Ishikawa (cell line): ENCODE data around the gene STON2.

Source experiments
- CEBPB ChIP-seq: IDR thresholded peaks from 2 replicates; pipeline ENCODE4 v1.6.1; 2012
- CREB1 ChIP-seq: IDR thresholded peaks from 2 replicates; pipeline ENCODE4 v1.6.1; 2012; ENCODE audit warnings: low read depth
- EGR1 ChIP-seq: IDR thresholded peaks from 2 replicates; pipeline ENCODE4 v1.6.1; 2012
- EP300 ChIP-seq: IDR thresholded peaks from 2 replicates; pipeline ENCODE4 v1.6.1; 2012; ENCODE audit warnings: borderline replicate concordance
- FOXM1 ChIP-seq: IDR thresholded peaks from 2 replicates; pipeline ENCODE4 v1.6.1; 2012; ENCODE audit warnings: low read depth, borderline replicate concordance
- MAX ChIP-seq: IDR thresholded peaks from 2 replicates; pipeline ENCODE4 v1.6.1; 2012
- NFIC ChIP-seq: IDR thresholded peaks from 2 replicates; pipeline ENCODE4 v1.6.1; 2012
- RAD21 ChIP-seq: IDR thresholded peaks from 2 replicates; pipeline ENCODE4 v1.6.1; 2012; ENCODE audit warnings: low read depth
- REST ChIP-seq: IDR thresholded peaks from 2 replicates; pipeline ENCODE4 v1.6.1; 2012; ENCODE audit warnings: low read depth, mild to moderate bottlenecking
- TAF1 ChIP-seq: IDR thresholded peaks from 2 replicates; pipeline ENCODE4 v1.6.1; 2012; ENCODE audit warnings: low read depth, mild to moderate bottlenecking
- TCF12 ChIP-seq: IDR thresholded peaks from 2 replicates; pipeline ENCODE4 v1.6.1; 2012; ENCODE audit warnings: low read depth
- TEAD4 ChIP-seq: IDR thresholded peaks from 2 replicates; pipeline ENCODE4 v1.6.1; 2012
- USF1 ChIP-seq: IDR thresholded peaks from 2 replicates; pipeline ENCODE4 v1.6.1; 2012
- YY1 ChIP-seq: IDR thresholded peaks from 2 replicates; pipeline ENCODE4 v1.6.1; 2012; ENCODE audit warnings: low read depth
- ZBTB7A ChIP-seq: IDR thresholded peaks from 2 replicates; pipeline ENCODE4 v1.6.1; 2012; ENCODE audit warnings: low read depth

The STON2 gene

GRCh38 chr14:81392052-81392451 lies 8.1 kb downstream of the STON2 start:
- TF ChIP-seq ZBTB7A (no peak), YY1 (no peak), REST (no peak), NFIC (no peak), CREB1 (no peak)

GRCh38 chr14:81390696-81391095 lies 9.4 kb downstream of the STON2 start:
- TF ChIP-seq TCF12, result no peak
- TF ChIP-seq TAF1, result no peak
- TF ChIP-seq YY1, result no peak
- no peak for TF ChIP-seq REST
- TF ChIP-seq MAX, result no peak
- no peak for TF ChIP-seq CEBPB
- TF ChIP-seq RAD21, result no peak

- TF ChIP-seq CREB1, result no peak
- TF ChIP-seq FOXM1, result no peak
- no peak for TF ChIP-seq TAF1
- TF ChIP-seq TEAD4, result no peak
- no peak for TF ChIP-seq USF1
- TF ChIP-seq CEBPB, result no peak
- no peak for TF ChIP-seq REST
- no peak for TF ChIP-seq NFIC
- TF ChIP-seq EP300, result no peak
- no peak for TF ChIP-seq YY1
Observed at GRCh38 chr14:81388336-81388735, 11.8 kb downstream of the STON2 start.

GRCh38 chr14:81386290-81386745 lies 13.8 kb downstream of the STON2 start:
- TF ChIP-seq EGR1, result no peak
- no peak for TF ChIP-seq CEBPB
- TF ChIP-seq MAX, result no peak
- TF ChIP-seq ZBTB7A, result no peak
- no peak for TF ChIP-seq YY1
- TF ChIP-seq TEAD4, result no peak

GRCh38 chr14:81385886-81386285 lies 14.2 kb downstream of the STON2 start:
- TF ChIP-seq FOXM1, result no peak
- no peak for TF ChIP-seq RAD21
- no peak for TF ChIP-seq TAF1
- TF ChIP-seq USF1, result no peak
- TF ChIP-seq NFIC, result no peak
- TF ChIP-seq YY1, result no peak
- no peak for TF ChIP-seq CREB1
- TF ChIP-seq EP300, result peak; percentile 33; the same call in 1 of the 2 replicates
